NCI-H2107 (cell line): ENCODE data around the gene ABHD2.
"Not testable (repeated sequence)": the region's sequence is repeated elsewhere in the genome, so short reads cannot be mapped to it uniquely, and the experiment has no call there.

Experiments
- DNase-seq: peaks from one replicate; lab custom pipeline; 2025; lab: John Stamatoyannopoulos, UW

Gene ABHD2

DNA sequence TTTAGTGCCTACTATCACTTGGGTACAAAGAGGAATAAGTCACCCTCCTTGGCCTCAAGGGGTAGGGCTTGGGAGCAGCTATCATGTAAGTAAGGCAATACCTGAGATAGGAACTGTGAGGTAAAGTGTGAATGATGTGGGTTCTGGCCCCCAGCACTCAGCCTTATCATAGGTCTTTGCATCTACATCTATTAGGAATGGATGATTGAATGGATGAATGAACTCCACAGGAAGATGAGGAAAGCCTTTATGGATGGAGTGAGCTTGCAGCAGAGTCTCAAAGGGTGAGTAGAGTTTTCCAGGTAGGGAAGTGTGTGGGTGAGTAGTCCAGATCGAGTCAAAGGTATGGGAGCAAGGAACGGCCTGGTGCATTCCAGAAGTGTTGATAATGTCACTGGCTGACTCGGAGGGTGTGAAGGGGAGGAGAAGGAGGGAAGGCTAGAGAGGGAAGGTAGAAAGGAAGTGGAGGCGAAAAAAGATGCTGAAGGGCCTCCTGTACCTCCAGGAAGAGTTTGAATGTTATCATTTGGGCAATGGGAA, 13.1 kb upstream of the ABHD2 start:
- DNase-seq: no peak

DNA sequence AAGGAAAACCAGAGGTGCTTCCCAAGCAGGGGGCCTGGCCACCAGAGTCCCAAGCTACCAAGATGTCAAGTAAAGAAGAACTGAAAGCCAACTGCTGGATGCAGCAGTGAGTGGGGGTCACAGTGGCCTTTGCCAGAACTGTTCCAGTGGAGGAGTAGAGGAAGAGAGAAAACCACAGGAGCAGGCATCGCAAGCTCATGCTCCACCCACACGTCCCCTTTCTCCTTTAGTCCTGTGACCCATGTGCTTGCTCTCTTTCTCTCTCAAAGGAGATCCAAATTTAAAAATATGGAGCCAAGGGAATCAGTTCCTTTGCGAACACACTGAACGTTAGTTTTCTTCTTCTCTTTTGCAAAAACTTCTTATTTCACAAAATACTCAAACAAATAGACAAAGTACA, 12.4 kb upstream of the ABHD2 start:
- DNase-seq: no peak

DNA sequence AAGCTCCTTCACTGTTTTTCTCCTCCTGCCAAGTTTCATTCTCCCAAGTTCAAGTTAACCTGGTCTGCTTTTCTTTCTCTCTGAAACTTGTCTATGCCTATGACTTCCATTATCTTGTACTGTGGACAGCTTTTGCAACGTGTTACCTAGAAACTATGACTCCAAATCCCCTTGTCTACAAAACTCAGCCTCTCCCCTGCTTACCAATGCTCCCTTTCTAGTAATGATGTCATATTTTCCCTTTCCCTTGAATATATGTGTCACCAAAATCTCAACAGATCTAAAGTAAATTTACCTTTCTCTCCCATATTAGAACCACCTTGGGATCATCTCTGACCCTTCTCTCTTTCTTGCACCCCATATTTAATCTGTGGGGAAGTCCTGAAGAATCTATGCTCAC, 10.5 kb upstream of the ABHD2 start:
- no peak for DNase-seq

DNA sequence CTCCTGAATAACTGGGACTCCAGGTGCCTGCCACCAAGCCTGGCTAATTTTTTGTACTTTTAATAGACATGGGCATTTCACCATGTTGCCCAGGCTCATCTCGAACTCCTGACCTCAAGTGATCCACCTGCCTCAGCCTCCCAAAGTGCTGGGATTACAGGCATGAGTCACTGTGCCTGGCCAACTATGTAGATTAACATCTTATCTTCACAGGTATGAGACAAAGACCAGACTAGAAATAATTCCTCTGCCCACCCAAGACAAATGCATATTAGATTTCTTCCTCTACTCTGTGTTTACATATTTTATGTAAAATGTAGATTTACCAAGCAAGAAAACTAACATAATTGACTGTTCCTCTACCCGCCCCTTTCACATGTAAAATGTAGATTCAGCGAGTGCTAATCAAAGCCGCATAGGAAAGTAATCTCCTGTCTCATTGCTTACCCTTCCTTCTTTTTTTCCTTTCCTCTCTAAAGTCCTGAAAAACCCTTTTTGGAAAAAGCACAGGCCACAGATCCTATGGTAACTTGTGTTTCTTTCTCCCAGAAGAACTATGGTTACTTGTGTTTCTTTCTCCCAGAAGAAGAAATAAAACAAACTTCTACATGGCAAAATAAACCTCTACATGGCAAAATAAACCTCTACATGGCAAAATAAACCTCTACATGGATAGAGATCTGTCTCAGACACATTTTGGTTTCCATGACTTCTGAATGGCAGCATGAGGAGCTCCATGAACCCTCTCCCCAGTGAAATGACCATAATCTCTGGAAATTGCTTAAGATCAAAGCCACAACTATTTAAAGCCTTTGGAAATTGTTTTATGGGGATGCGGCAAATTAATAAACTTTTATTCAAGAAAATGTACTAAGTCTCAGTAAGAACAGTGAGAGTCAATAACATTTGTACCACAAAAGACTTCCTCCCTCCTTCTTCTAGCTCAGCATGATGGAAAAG, 9.1 kb upstream of the ABHD2 start:
- no peak for DNase-seq

DNA sequence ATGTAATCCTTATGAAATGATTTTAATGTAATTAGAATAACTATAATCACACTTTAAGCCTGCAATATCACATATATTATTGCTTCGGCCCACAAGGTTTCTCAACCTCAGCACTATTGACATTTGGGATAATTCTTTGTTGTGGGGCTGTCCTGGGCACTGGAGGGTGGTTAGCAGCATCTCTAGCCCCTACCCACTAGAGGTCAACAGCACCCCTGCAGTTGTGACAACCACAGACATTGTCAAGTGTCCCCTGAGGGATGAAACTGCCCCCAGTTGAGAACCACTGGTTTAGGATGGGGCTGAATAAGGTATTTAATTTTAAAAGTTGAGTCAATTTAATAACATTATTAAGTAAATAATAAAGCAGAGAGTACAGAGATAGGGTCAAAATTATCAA, 6.4 kb upstream of the ABHD2 start:
- no peak for DNase-seq

DNA sequence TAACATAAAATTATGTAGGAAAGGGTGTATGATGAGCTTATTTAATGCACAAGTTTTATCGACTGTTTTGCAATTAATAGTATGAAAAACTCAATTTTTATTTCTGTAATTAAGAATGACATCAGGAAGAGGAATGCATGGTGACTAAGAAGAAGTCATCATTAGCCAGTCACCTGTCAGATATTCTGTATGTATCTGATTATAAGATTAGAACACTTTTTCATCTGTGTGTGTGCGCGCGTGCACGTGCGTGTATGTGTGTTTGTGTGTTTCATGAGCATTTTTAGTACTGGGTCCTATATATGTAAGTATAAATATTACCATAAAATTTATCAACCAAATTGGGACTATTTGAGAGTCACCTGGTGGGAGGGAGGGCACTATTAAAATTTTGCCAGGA, 5.0 kb upstream of the ABHD2 start:
- no peak for DNase-seq

DNA sequence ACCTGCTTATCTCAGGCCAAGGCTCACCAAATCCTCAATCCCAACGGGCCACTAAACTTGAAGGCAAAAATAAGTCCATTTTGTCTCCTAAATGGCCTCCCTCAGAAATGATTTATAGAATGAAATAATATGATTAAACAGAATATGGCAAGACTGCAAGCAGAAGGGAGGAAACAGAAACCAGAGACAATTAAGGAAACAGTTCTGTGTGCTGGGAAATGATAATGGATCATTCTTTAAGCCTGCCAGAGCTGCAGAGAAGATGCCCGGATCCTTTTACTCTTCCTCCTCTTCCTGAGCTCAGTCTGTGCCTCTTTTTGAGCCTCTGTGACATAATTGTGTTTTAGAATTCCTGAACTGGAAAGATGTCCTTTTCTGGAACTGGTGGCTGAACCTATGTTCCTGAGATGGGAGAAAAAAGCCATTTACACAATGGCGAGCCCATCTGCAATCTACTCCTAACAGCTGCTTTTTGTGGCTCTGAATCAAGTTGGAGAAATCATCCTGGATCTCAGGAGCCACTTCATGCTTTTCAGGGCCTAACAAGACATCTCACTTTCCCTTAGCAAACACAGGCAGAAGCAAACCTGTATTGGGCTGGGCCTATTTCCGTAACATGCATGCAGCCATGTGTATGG, 2.8 kb upstream of the ABHD2 start:
- no peak for DNase-seq

DNA sequence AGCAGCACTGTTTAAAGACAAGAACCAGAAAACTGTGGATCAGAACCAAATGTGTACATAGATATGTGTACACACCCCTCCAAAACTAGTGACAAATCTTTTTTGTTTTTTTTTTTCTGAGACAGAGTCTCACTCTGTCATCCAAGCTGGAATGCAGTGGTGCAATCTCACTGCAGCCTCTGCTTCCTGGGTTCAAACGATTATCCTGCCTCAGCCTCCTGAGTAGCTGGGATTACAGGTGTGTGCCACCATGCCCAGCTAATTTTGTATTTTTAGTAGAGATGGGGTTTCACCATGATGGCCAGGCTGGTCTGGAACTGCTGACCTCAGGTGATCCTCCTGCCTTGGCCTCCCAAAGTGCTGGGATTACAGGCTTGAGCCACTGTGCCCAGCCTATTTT, 2.3 kb upstream of the ABHD2 start:
- not testable (repeated sequence) for DNase-seq

DNA sequence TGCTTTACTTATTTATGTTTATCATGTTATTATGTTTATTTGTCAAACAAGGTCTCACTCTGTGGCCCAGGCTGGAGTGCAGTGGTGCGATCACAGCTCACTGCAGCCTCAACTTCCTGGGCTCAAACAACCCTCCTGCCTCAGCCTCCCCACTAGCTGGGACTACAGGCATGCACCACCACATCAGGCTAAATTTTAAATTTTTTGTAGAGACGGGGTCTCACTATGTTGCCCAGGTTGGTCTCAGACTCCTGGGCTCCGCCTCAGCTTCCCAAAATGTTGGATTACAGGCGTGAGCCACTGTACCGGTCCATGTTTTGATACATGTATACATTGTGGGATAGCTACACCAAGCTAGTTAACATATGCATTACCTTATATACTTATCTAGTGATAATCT, 1.9 kb upstream of the ABHD2 start:
- DNase-seq: not testable (repeated sequence)

DNA sequence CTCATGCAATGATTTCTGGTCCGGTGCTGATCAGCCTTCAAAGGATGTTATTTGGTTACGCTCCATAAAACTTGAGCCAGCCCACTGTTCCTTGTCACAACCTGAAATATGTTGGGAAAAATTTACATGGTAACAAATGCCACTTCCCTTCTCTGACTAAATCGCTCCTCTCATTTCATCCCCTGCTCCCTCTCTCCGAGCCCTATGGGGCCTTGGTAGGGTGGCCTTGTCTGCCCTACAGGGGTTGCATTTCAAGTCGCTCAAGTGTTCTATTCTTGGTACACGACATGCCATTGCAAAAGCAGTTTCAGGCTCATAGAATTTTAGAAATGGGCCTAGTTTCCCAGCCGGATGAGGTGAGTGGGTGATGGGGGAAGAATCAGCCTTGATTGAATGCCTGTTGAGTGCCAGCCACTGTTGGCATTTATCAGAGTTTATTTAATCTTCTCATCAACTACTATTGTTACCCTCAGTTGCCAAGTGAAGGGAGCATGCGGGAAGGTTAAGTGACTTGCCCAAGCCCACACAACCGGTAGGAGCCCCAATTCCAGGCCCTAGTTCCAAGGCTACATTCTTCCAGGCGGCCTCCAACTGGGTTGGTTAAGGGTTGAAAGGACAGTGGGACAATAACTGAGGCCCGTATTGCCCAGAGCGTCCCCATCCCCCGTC, 961 bp upstream of the ABHD2 start:
- no peak for DNase-seq

DNA sequence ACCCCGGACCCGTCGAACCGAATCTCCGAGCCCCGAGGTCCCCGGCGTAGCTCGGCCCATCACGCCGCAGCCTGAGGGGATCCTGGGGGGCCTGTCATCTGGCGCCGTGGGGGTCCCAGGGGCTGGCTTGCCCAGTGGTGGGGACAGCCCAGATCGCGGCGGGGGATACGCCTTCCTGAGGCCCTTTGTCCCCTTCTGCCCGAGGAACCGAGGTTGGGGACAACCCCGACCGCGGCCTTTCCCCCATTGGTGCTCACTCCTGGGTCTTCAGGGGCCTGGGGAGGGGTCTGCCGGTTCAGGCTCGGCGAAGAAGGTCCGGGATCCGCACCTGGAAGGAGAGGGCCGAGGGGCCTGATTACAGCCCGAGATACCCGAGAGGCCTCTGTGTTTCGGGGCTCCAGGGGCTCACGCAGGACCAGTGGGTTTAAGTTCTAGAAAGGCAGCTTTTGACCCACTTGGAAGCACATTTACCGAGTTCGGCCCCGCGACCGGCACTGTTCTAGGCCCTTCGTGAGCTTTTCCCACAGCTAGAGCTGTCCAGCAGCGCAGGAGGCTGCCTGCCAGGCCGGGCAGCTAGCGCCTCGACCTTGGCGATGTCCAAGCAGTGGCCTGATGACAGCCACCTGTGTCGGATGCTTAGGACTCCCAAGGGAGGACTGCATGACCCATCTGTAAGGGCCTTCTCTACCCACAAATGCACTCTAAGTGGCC, 504 bp downstream of the ABHD2 start:
- DNase-seq: no peak

DNA sequence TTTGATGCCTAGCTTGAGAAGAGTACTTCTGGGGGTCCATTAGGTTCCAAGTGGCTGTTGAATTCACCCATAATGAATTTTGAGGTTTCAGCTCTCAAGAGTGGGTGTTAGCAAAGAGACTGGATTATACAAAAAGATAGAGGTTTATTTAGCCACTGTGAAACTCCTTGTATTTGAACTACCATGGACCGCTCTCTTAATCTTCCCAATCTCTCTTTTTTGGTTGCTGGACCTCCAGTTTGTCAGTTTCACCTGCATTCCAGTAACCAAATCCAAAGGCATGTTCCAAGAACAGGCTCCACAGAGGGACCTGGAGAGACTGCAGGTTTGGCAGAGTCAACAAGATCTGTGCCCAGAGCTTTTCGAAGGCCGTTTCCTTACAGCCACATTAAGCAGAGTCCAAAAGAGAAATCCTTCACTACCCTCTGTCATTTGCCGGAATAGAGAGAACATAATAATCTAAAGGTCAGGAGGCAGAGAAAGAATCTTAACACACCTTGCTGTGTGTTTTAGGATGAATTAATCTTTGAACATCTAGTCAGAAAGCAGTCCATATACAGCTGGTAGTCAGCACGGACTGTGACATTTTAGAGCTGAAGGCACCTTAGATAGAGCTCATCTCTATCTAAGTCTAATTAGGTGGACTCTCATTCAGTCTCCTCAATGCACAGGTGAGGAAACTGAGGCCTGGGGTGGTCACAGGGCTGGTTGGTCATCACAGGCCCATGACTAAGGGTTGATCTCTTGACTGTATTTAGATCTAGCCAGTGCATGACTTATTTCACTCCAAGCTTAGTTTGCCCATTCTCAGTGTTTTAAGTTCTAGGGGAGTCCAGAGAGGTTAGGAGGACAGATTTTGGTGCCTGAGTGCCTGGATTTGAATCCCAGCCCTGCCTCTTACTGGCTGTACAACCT, 1.3 kb downstream of the ABHD2 start:
- no peak for DNase-seq

DNA sequence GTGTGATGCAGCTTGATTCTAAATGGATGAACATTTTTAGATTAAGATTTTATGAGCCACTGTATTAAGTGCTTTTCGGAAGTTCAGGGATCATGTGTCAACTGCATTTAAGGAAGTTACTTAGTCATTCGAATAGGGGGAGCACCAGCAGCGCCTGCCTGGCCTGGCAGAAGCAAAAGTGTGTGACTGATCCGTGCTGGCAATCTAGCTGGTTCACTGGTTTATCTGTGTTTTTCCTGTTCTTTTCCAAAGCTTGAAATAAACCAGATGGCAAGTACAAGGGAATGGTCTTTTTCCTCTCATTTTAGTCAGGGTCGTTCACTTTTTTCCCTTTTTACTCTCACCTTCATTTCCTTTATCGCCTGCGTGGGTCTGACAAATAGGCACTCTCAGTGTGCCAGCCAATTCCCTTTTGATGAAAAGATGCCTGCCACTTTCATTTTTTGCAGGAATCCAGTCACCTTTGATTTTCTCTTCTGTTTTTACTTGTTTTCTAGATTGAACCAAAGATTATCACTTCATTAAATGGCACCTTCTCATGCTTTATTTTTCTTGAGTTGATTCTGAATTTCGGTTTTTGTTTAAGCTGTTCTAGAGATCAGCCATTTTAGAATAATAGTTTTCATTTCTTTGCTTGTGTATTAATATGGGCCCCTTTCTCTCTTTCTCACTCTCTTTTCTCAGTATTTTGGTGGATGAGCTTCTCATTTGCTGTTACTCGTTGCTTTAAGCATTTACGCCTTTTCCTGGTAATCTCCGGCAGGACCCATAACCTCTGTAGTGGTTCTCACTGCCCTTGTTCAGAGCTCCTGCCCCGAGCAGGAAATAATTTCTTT, 2.8 kb downstream of the ABHD2 start:
- peak; percentile 16 for DNase-seq

DNA sequence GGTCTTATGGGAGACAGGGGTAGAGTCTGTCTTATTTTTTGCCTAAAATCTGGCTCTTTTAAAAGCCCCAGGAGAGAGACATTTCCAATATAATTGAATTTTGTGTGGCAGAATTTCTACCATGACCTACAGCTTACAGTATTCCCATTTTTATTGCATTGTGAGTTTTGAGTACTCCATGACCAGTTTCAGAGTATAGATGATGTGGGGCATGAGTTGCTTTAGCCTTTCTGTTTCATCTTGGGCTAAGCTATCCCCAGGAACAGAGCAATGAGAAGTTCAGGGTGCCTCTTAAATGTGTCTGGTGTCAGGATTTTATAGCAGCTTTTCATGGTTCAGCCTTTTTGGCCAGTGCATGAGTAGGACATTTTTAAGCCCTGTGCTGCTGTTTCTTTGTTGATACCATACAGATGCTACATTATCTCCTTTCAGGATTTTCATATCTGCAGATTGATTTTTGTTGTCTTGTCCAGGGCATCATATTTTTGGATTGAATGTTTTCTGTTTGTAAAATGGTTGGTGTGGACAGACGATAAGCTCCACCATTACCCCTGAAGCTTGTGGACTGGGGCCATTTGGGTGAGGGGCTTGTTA, 3.5 kb downstream of the ABHD2 start:
- DNase-seq: no peak

DNA sequence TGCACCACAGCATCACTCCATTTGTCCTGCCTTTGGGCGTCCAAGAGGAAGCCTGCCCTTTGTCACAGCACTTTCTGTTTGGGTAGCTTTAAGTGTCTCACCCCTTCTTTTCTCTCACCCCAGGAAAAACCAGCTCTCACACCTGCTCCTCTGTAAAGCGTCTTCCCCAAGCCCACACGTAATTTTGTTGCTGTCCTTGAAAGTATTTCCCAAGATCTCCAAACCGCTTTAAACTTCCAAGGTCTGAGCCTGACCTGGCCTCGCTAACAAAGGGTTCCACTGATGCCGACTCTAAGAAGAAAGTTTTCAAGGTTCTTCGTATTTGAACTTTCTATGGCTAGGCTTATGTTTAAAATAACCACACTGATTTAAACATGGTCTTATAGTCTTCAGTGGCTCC, 5.3 kb downstream of the ABHD2 start:
- DNase-seq: no peak

DNA sequence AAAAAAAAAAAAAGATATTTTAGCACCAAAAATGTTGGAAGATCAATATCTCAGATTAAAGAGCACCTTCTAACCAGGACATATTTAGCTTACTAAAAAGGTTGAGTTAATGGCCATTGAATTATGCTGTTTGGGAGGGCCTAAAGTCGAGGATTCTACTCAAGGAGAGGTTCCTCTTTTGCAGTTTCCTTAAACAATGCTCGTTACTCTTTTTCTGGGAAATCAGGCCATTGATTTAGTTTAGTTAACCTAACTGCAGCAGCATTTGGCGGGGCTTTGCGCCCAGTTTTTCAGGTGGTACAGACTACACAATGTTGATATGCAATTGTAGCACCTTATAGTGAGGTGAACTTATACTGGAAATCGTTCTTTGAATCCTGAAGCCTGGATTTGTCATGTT, 6.8 kb downstream of the ABHD2 start:
- no peak for DNase-seq

DNA sequence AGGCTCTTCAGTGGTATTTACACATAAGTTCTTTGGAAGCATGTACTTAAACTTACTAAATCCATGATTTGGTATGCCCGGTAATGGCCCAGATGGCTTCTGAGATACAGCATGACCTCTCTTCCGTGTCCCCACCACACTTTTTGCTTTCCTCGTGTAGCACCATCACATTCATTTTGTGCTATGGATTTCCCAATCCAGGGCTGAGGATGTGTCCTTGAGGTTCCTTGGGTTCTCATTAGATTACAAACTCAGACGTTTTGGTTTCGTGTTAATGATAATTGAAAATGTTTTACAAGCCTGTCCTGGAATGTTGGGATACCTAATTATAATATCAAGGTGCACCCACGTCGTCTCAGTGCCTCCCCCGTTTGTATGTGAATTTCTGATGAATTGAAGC, 7.3 kb downstream of the ABHD2 start:
- no peak for DNase-seq

DNA sequence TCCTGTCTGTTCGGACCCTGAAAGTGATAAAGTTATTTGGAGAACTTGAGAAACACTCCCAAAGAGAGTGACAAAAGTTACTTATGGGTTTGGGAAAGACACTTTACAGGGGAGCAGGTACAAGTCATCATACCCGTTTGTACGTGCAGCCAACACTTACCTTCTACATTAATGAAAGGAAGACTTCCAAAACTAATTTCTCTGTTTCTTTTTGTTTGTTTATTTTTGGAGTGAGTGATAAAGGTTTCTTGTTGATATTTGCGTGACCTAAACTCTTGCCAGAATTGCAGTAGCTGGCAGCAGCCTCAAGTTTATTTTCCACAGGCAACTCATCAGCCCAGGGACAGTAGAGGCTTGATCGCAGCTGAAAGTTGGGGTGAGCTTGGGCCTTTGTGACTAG, 8.4 kb downstream of the ABHD2 start:
- DNase-seq: no peak

DNA sequence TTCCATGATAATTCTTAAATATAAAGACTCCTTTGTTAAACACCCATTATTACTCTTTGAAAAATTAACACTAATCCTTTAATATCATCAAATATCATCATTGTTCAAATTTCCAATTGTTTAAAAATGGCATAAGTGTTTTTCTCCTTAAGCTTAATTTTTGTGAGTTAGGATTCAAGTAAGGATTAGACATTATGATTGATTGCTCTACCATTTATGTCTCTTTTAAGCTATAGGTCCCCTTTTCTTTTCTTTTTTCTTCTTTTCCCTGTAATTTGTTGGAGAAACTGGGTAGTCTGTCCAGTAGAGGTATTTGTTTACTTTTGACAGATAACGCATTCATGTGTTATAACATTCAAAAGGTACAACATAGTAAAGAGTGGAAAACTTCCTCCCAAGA, 9.1 kb downstream of the ABHD2 start:
- no peak for DNase-seq

DNA sequence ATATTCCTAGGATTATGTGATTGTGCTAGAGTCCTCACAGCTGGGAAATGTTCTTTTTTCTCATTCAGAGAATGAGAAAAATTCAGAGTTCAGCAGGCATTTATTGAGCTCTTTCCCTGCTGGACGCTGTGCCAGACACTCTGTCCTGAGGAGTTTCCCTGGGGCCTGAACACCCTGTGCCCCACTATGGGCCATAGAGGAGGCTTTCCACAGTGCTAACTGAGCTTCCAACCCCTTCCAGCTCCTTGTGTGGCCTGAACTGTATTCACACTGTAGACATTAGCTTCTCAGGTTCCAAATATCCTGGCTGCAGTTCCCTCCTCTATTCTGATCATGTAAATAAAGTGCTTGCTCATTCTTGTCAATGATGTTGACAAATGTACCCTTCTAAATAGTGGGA, 10.0 kb downstream of the ABHD2 start:
- no peak for DNase-seq
